Heart left ventricle (tissue), 16 donors: Measurements from ENCODE around the gene SERPINE1. TPM values are rescaled to one million over a fixed set of nuclear protein-coding genes. Genes with fewer than 3 reads are reported as not detected.

Experiments used
- ATAC-seq, 4 donors: fragments of 200-7000 bp; cut with Tn5 transposase; one replicate each; pipeline ENCODE4 v1.9.1; 2020 to 2022; ENCODE audit warnings: moderate library complexity in 4 of 4, mild to moderate bottlenecking in 3 of 4, moderate number of reproducible peaks in 1 of 4
- DNase-seq, 5 donors: peaks; one replicate each; pipeline ENCODE4 v3.0.0-alpha.2; 2020
- H3K27ac ChIP-seq, 12 donors: fragments of 200-600 bp; sonication (generic) in 4 of 12; one replicate each; pipeline versions ENCODE4 v1.5.0 to v1.8.0; 2016 to 2022; ENCODE audit warnings: mild to moderate bottlenecking in 2 of 12
- H3K27me3 ChIP-seq, 9 donors: fragments of 200-600 bp; sonication (generic) in 2 of 9; one replicate each; pipeline versions ENCODE4 v1.5.1 to v1.8.0; 2016 to 2022; ENCODE audit warnings: mild to moderate bottlenecking in 3 of 9
- H3K36me3 ChIP-seq, 9 donors: fragments of 200-600 bp; sonication (generic) in 2 of 9; one replicate each; pipeline versions ENCODE4 v1.5.0 to v1.8.0; 2018 to 2022; ENCODE audit warnings: mild to moderate bottlenecking in 2 of 9
- H3K4me1 ChIP-seq, 12 donors: fragments of 200-600 bp; sonication (generic) in 4 of 12; one replicate each; pipeline versions ENCODE4 v1.5.0 to v1.8.0; 2016 to 2022; ENCODE audit warnings: mild to moderate bottlenecking in 3 of 12
- H3K4me3 ChIP-seq, 12 donors: fragments of 200-600 bp; sonication (generic) in 4 of 12; one replicate each; pipeline versions ENCODE4 v1.5.0 to v1.8.0; 2017 to 2022; ENCODE audit warnings: mild to moderate bottlenecking in 9 of 12, moderate library complexity in 4 of 12
- H3K9me3 ChIP-seq, 12 donors: fragments of 200-600 bp; sonication (generic) in 4 of 12; one replicate each; pipeline versions ENCODE4 v1.5.0 to v1.8.0; 2016 to 2022; ENCODE audit warnings: mild to moderate bottlenecking in 1 of 12
- POLR2A ChIP-seq, 2 donors: fragments of 450-650 bp; IDR thresholded peaks; one replicate each; pipeline ENCODE4 v1.6.1; 2017; ENCODE audit warnings: antibody characterized with exemption in 2 of 2, mild to moderate bottlenecking in 2 of 2, moderate library complexity in 2 of 2
- WGBS, 4 donors: extraction: QIAGEN DNeasy Blood & Tissue Kit in 2 of 4; methylation state at CpG; one replicate each; pipeline versions ENCODE4 v1.1.5 to v1.1.7; 2013 to 2018; 5-methylcytosine and 5-hydroxymethylcytosine counted together
- intact Hi-C, 10 donors: fragments of 100-400 bp; cut with DNase I; formaldehyde crosslinking; loops; one replicate each; pipeline versions ENCODE4 v1.11.1 to v1.14.2; 2022
- polyA plus RNA-seq, 2 donors: library from polyadenylated mRNA; stranded (reverse); fragments of 200-250 nt; gene quantifications; one replicate each; pipeline ENCODE4 v1.2.3, GENCODE V29; 2013
- total RNA-seq, 9 donors: library from RNA; depleted of rRNA in 2 of 9; stranded (reverse); fragments of >200 nt in 2 of 9; fragmentation: NEBNext Ultra II Directional in 3 of 9; extraction: Animal tissue kit (Norgen Biotek cat#: 25700) in 3 of 9; gene quantifications; one replicate each; pipeline versions ENCODE4 v1.1.0 to v1.2.4, GENCODE V29; 2016 to 2023
- TF ChIP-seq, protein P1 (sequence below), 12 donors: fragments of 200-600 bp; sonication (generic) in 4 of 12; IDR thresholded peaks; one replicate each; pipeline versions ENCODE4 v1.5.0 to v1.8.0; 2018 to 2022; ENCODE audit warnings: antibody characterized with exemption in 12 of 12, mild to moderate bottlenecking in 5 of 12
- donor health status: ischemic (EF 13 %, LVEDD 7.1; RV severe dilation, severe dysfunction).
- donor health status: healthy with polysubstance abuse.
- donor health status: DM: no; HTN: yes; CAD: no.
- donor health status: DM: no; HTN: no; CAD: no.
- donor health status: ischemic (EF 25% LVEDD 6.9; RV normal size, moderate dysfunction).
- donor health status: ischemic (EF 25% LVEDD 5.7; RV mildly dilated, moderate dysfunction).
- donor health status: healthy.
- donor health status: DM: yes; HTN: yes; CAD: no.
- donor health status: ischemic (EF 35%, LVEDD 5.7; RV mildly dilated, moderate dysfunction).
- donor health status: nonischemic (EF 11% LVEDD 7.7; RV severe dilation, severe dysfunction).
- donor health status: DM: yes; HTN: yes; CAD: no.
- donor health status: PGD.
- donor health status: ischemic (EF 29% LVEDD 5.4; RV normal size, mild dysfunction).
- donor health status: nonischemic (EF 23%, LVEDD 6.1; RV moderate dilation, normal function).

Gene SERPINE1
- total and polyA plus RNA-seq, 11 donors = 1.3 to 595 (median 13.9) TPM

GRCh38 chr7:101106386-101106785 is 20.5 kb upstream of the SERPINE1 start:
- 90 to 92% (median 91%) methylated on average over 7 of the region's 7 CpGs for WGBS, 4 donors
- H3K36me3 ChIP-seq = no peaks in the 10 kb centered on the region
- intact Hi-C loops = no loop called here

GRCh38 chr7:101108330-101108857 is 18.5 kb upstream of the SERPINE1 start:
- peak overlapping the region in 8 of 12 donors; percentile 23 to 61 (median 26) for H3K27ac ChIP-seq
- no peak overlapping the region for H3K4me3 ChIP-seq
- no peaks in the 10 kb centered on the region for H3K9me3 ChIP-seq
- H3K4me1 ChIP-seq = peaks cover 0 to 52% (median 26%) of the 10 kb centered on the region in 12 donors
- H3K36me3 ChIP-seq = no peaks in the 10 kb centered on the region
- DNase-seq (peak; percentile 56 to 80 (median 69)), ATAC-seq (peak; percentile 54 to 86 (median 72))
- 39 to 52% (median 42%) methylated on average over 12 to 16 of the region's 16 CpGs for WGBS, 4 donors
- H3K27me3 ChIP-seq = no peaks in the 10 kb centered on the region
- intact Hi-C loops = no loop called here
- TF ChIP-seq, protein P1, sequence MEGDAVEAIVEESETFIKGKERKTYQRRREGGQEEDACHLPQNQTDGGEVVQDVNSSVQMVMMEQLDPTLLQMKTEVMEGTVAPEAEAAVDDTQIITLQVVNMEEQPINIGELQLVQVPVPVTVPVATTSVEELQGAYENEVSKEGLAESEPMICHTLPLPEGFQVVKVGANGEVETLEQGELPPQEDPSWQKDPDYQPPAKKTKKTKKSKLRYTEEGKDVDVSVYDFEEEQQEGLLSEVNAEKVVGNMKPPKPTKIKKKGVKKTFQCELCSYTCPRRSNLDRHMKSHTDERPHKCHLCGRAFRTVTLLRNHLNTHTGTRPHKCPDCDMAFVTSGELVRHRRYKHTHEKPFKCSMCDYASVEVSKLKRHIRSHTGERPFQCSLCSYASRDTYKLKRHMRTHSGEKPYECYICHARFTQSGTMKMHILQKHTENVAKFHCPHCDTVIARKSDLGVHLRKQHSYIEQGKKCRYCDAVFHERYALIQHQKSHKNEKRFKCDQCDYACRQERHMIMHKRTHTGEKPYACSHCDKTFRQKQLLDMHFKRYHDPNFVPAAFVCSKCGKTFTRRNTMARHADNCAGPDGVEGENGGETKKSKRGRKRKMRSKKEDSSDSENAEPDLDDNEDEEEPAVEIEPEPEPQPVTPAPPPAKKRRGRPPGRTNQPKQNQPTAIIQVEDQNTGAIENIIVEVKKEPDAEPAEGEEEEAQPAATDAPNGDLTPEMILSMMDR (IDR thresholded peaks at IDR 0.05) = no peak
- no peak for TF ChIP-seq POLR2A (IDR thresholded peaks at IDR 0.05)

More at GRCh38 chr7:101106386-101106785, 20.5 kb upstream of the SERPINE1 start:
- DNase-seq (no peak), ATAC-seq (no peak)
- no peak overlapping the region for H3K27ac ChIP-seq
- H3K4me1 ChIP-seq = peaks cover 0 to 41% (median 18%) of the 10 kb centered on the region in 12 donors
- H3K9me3 ChIP-seq = no peaks in the 10 kb centered on the region
- TF ChIP-seq, protein P1 (IDR thresholded peaks at IDR 0.05) = no peak
- no peak for TF ChIP-seq POLR2A (IDR thresholded peaks at IDR 0.05)
- H3K4me3 ChIP-seq = no peak overlapping the region
- no peaks in the 10 kb centered on the region for H3K27me3 ChIP-seq

DNA sequence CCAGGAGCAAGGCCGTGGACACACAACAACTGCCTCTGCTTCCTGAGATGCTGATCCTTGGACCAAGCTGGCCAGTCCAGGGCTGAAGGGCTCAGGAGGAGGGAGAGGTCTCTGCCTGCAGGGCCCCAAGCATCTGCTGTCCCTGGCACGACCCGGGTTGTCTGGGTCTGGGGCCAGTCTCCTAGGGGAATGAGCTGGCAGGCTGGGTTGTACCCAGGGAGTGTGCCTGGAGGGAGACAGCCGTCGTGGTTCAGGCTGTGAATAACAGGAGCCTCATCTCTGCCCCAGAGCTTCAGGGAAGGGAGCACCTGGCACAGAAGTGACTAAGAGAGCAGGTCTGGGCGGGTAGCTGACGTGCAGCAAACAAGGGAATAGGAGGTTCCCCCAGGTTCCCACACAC is 17.9 kb upstream of the SERPINE1 start:
- peaks cover 0 to 50% (median 26%) of the 10 kb centered on the region in 12 donors for H3K4me1 ChIP-seq
- H3K9me3 ChIP-seq = no peaks in the 10 kb centered on the region
- H3K36me3 ChIP-seq = no peaks in the 10 kb centered on the region
- no peak overlapping the region for H3K4me3 ChIP-seq
- H3K27me3 ChIP-seq = no peaks in the 10 kb centered on the region
- TF ChIP-seq POLR2A (IDR thresholded peaks at IDR 0.05) = no peak
- TF ChIP-seq, protein P1 (IDR thresholded peaks at IDR 0.05) = no peak
- DNase-seq = no peak
- intact Hi-C loops = no loop called here
- peak overlapping the region in 6 of 12 donors; percentile 23 to 61 (median 27) for H3K27ac ChIP-seq
- 70 to 84% (median 73%) methylated on average over 5 to 7 of the region's 7 CpGs for WGBS, 4 donors
- ATAC-seq = no peak

DNA sequence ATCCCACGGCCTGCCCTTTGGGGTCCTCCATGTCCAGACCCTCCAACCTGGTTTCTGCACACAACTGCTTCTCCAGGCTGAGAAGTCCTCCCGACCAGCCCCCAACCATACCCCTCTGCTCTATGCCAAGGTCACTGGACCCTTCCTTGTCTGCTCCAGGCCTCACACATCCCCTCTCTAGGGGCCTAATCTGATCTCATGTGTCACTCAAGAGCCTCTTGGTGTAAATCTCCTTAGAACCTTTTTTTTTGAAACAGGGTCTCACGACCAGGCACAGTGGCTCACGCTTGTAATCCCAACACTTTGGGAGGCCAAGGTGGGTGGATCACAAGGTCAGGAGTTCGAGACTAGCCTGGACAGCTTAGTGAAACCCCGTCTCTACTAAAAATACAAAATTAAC is 17.5 kb upstream of the SERPINE1 start:
- intact Hi-C loops = no loop called here
- no peak overlapping the region for H3K4me3 ChIP-seq
- no peak for DNase-seq
- H3K9me3 ChIP-seq = no peaks in the 10 kb centered on the region
- no peak for ATAC-seq
- 73 to 93% (median 84%) methylated on average over 6 of the region's 6 CpGs for WGBS, 4 donors
- H3K4me1 ChIP-seq = peaks cover 0 to 46% (median 24%) of the 10 kb centered on the region in 12 donors
- H3K36me3 ChIP-seq = no peaks in the 10 kb centered on the region
- no peak for TF ChIP-seq POLR2A (IDR thresholded peaks at IDR 0.05)
- TF ChIP-seq, protein P1 (IDR thresholded peaks at IDR 0.05) = no peak
- H3K27me3 ChIP-seq = no peaks in the 10 kb centered on the region
- peak overlapping the region in 1 of 12 donors; percentile 28 for H3K27ac ChIP-seq
